Measurements from ENCODE around the gene RARS1. TPM values are rescaled to one million over a fixed set of nuclear protein-coding genes. Genes with fewer than 3 reads are reported as not detected.

RARS1 gene
- total RNA-seq, 1 experiment from 2014 or later, result 128 TPM

DNA sequence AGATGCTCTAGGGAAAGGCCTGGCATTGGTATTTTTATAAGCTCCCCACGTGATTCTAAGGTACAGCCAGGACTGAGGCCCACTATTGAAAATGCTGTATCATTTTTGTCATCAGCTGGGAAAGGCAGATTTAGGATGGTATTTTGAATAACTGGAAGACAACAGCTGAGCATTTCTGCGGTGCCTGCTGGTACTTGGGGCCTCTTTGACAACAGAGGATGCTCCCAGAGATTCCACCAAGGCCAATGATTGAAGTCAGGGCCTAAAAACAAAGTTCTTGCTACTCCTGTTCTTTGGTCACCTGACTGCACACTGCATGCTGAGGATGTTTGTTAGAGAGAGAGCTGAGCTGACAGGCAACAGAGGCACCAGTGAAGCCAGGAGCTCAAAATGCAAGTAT lies 50.9 kb downstream of the RARS1 start:
- intact Hi-C loops (cut with micrococcal nuclease; ENCODE audit: unreplicated experiment), result no loop called here

DNA sequence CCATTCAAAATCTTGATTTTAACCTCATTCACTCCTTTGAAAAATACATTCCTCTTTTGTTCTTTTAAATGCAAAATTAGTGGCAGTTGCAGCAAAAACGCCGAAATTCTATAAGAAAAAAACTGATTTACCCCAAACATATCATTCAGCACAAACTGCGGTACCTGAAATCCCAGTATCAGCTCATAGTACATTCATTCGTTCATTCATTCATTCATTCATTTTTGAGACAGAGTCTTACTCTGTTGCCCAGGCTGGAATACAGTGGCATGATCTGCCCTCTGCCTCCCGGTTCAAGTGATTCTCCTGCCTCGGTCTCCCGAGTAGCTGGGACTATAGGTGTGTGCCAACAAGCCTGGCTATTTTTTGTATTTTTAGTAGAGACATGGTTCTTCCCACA lies 63.3 kb downstream of the RARS1 start:
- Histone ChIP-seq H3K27ac (ENCODE audit: low read length) (no peak overlapping the region), H3K4me3 (ENCODE audit: low read depth in 2 of 2, low read length in 2 of 2) (no peak overlapping the region), H3K9me3 (ENCODE audit: control insufficient read depth, insufficient read depth, low read depth, low read length) (no peaks in the 10 kb centered on the region), H3K4me1 (ENCODE audit: control insufficient read depth, insufficient read depth, low read length) (no peaks in the 10 kb centered on the region), H3K27me3 (ENCODE audit: control insufficient read depth, insufficient read depth, low read length) (no peaks in the 10 kb centered on the region), H3K36me3 (ENCODE audit: control insufficient read depth, insufficient read depth, low read length) (peaks cover 5% of the 10 kb centered on the region)
- TF ChIP-seq TCF7L2 (IDR thresholded peaks at IDR 0.05; ENCODE audit: low read depth, low read length) (no peak), SIN3A (IDR thresholded peaks at IDR 0.05; ENCODE audit: borderline replicate concordance, insufficient read depth, low read depth, low read length) (no peak), POLR2AphosphoS5 (IDR thresholded peaks at IDR 0.05; ENCODE audit: low read depth, low read length) (no peak)
- TF ChIP-seq, protein P1, sequence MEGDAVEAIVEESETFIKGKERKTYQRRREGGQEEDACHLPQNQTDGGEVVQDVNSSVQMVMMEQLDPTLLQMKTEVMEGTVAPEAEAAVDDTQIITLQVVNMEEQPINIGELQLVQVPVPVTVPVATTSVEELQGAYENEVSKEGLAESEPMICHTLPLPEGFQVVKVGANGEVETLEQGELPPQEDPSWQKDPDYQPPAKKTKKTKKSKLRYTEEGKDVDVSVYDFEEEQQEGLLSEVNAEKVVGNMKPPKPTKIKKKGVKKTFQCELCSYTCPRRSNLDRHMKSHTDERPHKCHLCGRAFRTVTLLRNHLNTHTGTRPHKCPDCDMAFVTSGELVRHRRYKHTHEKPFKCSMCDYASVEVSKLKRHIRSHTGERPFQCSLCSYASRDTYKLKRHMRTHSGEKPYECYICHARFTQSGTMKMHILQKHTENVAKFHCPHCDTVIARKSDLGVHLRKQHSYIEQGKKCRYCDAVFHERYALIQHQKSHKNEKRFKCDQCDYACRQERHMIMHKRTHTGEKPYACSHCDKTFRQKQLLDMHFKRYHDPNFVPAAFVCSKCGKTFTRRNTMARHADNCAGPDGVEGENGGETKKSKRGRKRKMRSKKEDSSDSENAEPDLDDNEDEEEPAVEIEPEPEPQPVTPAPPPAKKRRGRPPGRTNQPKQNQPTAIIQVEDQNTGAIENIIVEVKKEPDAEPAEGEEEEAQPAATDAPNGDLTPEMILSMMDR (IDR thresholded peaks at IDR 0.05), result no peak
- TF ChIP-seq, protein P2, sequence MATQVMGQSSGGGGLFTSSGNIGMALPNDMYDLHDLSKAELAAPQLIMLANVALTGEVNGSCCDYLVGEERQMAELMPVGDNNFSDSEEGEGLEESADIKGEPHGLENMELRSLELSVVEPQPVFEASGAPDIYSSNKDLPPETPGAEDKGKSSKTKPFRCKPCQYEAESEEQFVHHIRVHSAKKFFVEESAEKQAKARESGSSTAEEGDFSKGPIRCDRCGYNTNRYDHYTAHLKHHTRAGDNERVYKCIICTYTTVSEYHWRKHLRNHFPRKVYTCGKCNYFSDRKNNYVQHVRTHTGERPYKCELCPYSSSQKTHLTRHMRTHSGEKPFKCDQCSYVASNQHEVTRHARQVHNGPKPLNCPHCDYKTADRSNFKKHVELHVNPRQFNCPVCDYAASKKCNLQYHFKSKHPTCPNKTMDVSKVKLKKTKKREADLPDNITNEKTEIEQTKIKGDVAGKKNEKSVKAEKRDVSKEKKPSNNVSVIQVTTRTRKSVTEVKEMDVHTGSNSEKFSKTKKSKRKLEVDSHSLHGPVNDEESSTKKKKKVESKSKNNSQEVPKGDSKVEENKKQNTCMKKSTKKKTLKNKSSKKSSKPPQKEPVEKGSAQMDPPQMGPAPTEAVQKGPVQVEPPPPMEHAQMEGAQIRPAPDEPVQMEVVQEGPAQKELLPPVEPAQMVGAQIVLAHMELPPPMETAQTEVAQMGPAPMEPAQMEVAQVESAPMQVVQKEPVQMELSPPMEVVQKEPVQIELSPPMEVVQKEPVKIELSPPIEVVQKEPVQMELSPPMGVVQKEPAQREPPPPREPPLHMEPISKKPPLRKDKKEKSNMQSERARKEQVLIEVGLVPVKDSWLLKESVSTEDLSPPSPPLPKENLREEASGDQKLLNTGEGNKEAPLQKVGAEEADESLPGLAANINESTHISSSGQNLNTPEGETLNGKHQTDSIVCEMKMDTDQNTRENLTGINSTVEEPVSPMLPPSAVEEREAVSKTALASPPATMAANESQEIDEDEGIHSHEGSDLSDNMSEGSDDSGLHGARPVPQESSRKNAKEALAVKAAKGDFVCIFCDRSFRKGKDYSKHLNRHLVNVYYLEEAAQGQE (IDR thresholded peaks at IDR 0.05; ENCODE audit: insufficient read depth in 1 of 2, low read depth in 2 of 2, low read length in 1 of 2), result no peak
- POLR2A ChIA-PET, result no interaction called here
- in situ Hi-C loops (cut with HindIII; ENCODE audit: low pct_unique_long_range_greater_than_20kb, low sequenced_read_pairs), result no loop called here
- ATAC-seq (no peak), DNase-seq (ENCODE audit: low read depth, low spot score) (no peak)
- intact Hi-C loops (cut with micrococcal nuclease; ENCODE audit: unreplicated experiment), result no loop called here
- no TSS peak for BruUV-seq (replicated peaks)
- CTCF ChIA-PET, result no interaction called here

More for the DNA sequence above, 50.9 kb downstream of the RARS1 start:
- H3K27ac ChIP-seq (ENCODE audit: low read length), result no peak overlapping the region
- H3K4me3 ChIP-seq (ENCODE audit: low read depth in 2 of 2, low read length in 2 of 2), result no peak overlapping the region
- H3K36me3 ChIP-seq (ENCODE audit: control insufficient read depth, insufficient read depth, low read length), result no peaks in the 10 kb centered on the region
- no peaks in the 10 kb centered on the region for H3K4me1 ChIP-seq (ENCODE audit: control insufficient read depth, insufficient read depth, low read length)
- ChIA-PET POLR2A (no interaction called here), CTCF (no interaction called here)
- in situ Hi-C loops (cut with HindIII; ENCODE audit: low pct_unique_long_range_greater_than_20kb, low sequenced_read_pairs), result no loop called here
- no peaks in the 10 kb centered on the region for H3K27me3 ChIP-seq (ENCODE audit: control insufficient read depth, insufficient read depth, low read length)
- ATAC-seq (no peak), DNase-seq (ENCODE audit: low read depth, low spot score) (no peak)
- no TSS peak for BruUV-seq (replicated peaks)
- no peaks in the 10 kb centered on the region for H3K9me3 ChIP-seq (ENCODE audit: control insufficient read depth, insufficient read depth, low read depth, low read length)
- TF ChIP-seq, protein P1 (IDR thresholded peaks at IDR 0.05), result no peak
- TF ChIP-seq, protein P2 (IDR thresholded peaks at IDR 0.05; ENCODE audit: insufficient read depth in 1 of 2, low read depth in 2 of 2, low read length in 1 of 2), result no peak
- TF ChIP-seq TCF7L2 (IDR thresholded peaks at IDR 0.05; ENCODE audit: low read depth, low read length), result no peak
- TF ChIP-seq POLR2AphosphoS5 (IDR thresholded peaks at IDR 0.05; ENCODE audit: low read depth, low read length), result no peak
- TF ChIP-seq SIN3A (IDR thresholded peaks at IDR 0.05; ENCODE audit: borderline replicate concordance, insufficient read depth, low read depth, low read length), result no peak

All from Panc1 (cell line).